HepG2 (cell line): ENCODE results near the gene DQX1. TPM values are rescaled to one million over a fixed set of nuclear protein-coding genes. Genes with fewer than 3 reads are reported as not detected.

ENCODE experiments used
- AHDC1 ChIP-seq: sonication (generic); formaldehyde crosslinking; IDR thresholded peaks from 2 replicates; pipeline ENCODE4 v1.5.1; 2020; ENCODE audit warnings: mild to moderate bottlenecking, missing genetic modification reagents, borderline replicate concordance
- KDM5B ChIP-seq: sonication (generic); formaldehyde crosslinking; IDR thresholded peaks from 2 replicates; pipeline ENCODE4 v1.4.0; 2020; ENCODE audit warnings: missing genetic modification reagents, mild to moderate bottlenecking, borderline replicate concordance
- MEIS2 ChIP-seq: sonication (generic); formaldehyde crosslinking; IDR thresholded peaks from 2 replicates; pipeline ENCODE4 v1.9.0; 2021; ENCODE audit warnings: mild to moderate bottlenecking, missing genetic modification reagents
- TBX2 ChIP-seq: sonication (generic); formaldehyde crosslinking; IDR thresholded peaks from 2 replicates; pipeline ENCODE4 v1.5.0; 2020; ENCODE audit warnings: missing genetic modification reagents, mild to moderate bottlenecking, borderline replicate concordance
- ZBTB37 ChIP-seq: sonication (generic); formaldehyde crosslinking; IDR thresholded peaks from 2 replicates; pipeline ENCODE4 v1.4.0; 2020; ENCODE audit warnings: mild to moderate bottlenecking, missing genetic modification reagents
- ZFP36L1 ChIP-seq: sonication (generic); formaldehyde crosslinking; IDR thresholded peaks from 2 replicates; pipeline ENCODE4 v1.8.0; 2022; ENCODE audit warnings: mild to moderate bottlenecking, missing genetic modification reagents, moderate library complexity
- ZFY ChIP-seq: sonication (generic); formaldehyde crosslinking; IDR thresholded peaks from 2 replicates; pipeline ENCODE4 v1.4.0; 2020; ENCODE audit warnings: missing genetic modification reagents
- ZHX1 ChIP-seq: sonication (generic); formaldehyde crosslinking; IDR thresholded peaks from 2 replicates; pipeline ENCODE4 v1.8.1; 2022; ENCODE audit warnings: low read depth, mild to moderate bottlenecking, missing genetic modification reagents
- ZNF263 ChIP-seq: sonication (generic); formaldehyde crosslinking; IDR thresholded peaks from 2 replicates; pipeline ENCODE4 v1.4.0; 2020; ENCODE audit warnings: missing genetic modification reagents
- ZNF296 ChIP-seq: sonication (generic); formaldehyde crosslinking; conservative IDR thresholded peaks from 2 replicates; pipeline ENCODE4 v1.5.0; 2020; ENCODE audit warnings: mild to moderate bottlenecking, missing genetic modification reagents
- ZNF317 ChIP-seq: sonication (generic); formaldehyde crosslinking; IDR thresholded peaks from 2 replicates; pipeline ENCODE4 v1.5.0; 2020; ENCODE audit warnings: mild to moderate bottlenecking, missing genetic modification reagents
- ZNF513 ChIP-seq: sonication (generic); formaldehyde crosslinking; conservative IDR thresholded peaks from 2 replicates; pipeline ENCODE4 v1.5.0; 2020; ENCODE audit warnings: missing genetic modification reagents
- ZNF629 ChIP-seq: sonication (generic); formaldehyde crosslinking; conservative IDR thresholded peaks from 2 replicates; pipeline ENCODE4 v1.5.0; 2020; ENCODE audit warnings: missing genetic modification reagents
- ZNF691 ChIP-seq: sonication (generic); formaldehyde crosslinking; IDR thresholded peaks from 2 replicates; pipeline ENCODE4 v1.4.0; 2020; ENCODE audit warnings: missing genetic modification reagents, low read depth, mild to moderate bottlenecking, borderline replicate concordance
- ZNF747 ChIP-seq: sonication (generic); formaldehyde crosslinking; IDR thresholded peaks from 2 replicates; pipeline ENCODE4 v1.8.1; 2023; ENCODE audit warnings: missing genetic modification reagents, mild to moderate bottlenecking, borderline replicate concordance
- ZNF766 ChIP-seq: sonication (generic); formaldehyde crosslinking; IDR thresholded peaks from 2 replicates; pipeline ENCODE4 v1.5.0; 2020; ENCODE audit warnings: missing genetic modification reagents, borderline replicate concordance
- polyA plus RNA-seq, 8 experiments: library from polyadenylated mRNA; depleted of rRNA in 3 of 8; stranded (reverse) in 7 of 8; unstranded in 1 of 8; fragments of >200 nt; fragmentation: Illumina TruSeq in 4 of 8; extraction: Trizol in 4 of 8; gene quantifications; 2 replicates each; pipeline versions ENCODE4 v1.2.1 to v1.2.3, GENCODE V29; 2011 to 2016; ENCODE audit warnings: low read depth in 4 of 8, missing spikeins in 1 of 8, mixed read lengths in 1 of 8; ENCODE audit not compliant: insufficient read depth in 1 of 8
- total RNA-seq, 5 experiments: library from RNA; depleted of rRNA; stranded (reverse); fragments of >200 nt; fragmentation: Illumina TruSeq; extraction: Trizol; gene quantifications; 2 replicates each; pipeline ENCODE4 v1.2.3, GENCODE V29; 2016; ENCODE audit warnings: low read depth in 1 of 5

The DQX1 gene
- total and polyA plus RNA-seq, 2 of the 13 experiments (the other 11 are each of a cell fraction or from before 2014, with no cell fraction given): 27.6 to 89.8 TPM

GRCh38 chr2:74507926-74508520, 18.0 kb downstream of the DQX1 start (continued):
- peak; percentile 31 for TF ChIP-seq ZFP36L1 (CRISPR knock-in tag)
- TF ChIP-seq ZNF766 (CRISPR knock-in tag): no peak
- TF ChIP-seq ZNF747: no peak
- TF ChIP-seq ZNF691 (CRISPR knock-in tag): no peak
- TF ChIP-seq ZHX1 (CRISPR knock-in tag): 0 out of 2 replicates have a peak, but pooled peaks have one; percentile 17
- no peak for TF ChIP-seq ZNF513 (CRISPR knock-in tag)
- no peak for TF ChIP-seq TBX2
- TF ChIP-seq AHDC1: no peak
- 0 out of 2 replicates have a peak, but pooled peaks have one; percentile 59 for TF ChIP-seq ZNF296
- no peak; the same call in 1 of the 2 replicates for TF ChIP-seq ZNF317 (CRISPR knock-in tag)
- no peak for TF ChIP-seq KDM5B (CRISPR knock-in tag)
- peak; percentile 74 for TF ChIP-seq ZNF263 (CRISPR knock-in tag)
- peak; percentile 59 for TF ChIP-seq ZFY (CRISPR knock-in tag)
- no peak for TF ChIP-seq MEIS2
- TF ChIP-seq ZNF629 (CRISPR knock-in tag): peak; percentile 99
- TF ChIP-seq ZBTB37 (CRISPR knock-in tag): no peak
